ENCODE data around the gene RBM33. TPM values are rescaled to one million over a fixed set of nuclear protein-coding genes. Genes with fewer than 3 reads are reported as not detected.

RBM33 gene
- total and polyA plus RNA-seq, 3 experiments from 2014 or later: 68.5 to 71.6 (median 68.7) TPM

GRCh38 chr7:155818820-155819168 is 174.3 kb downstream of the RBM33 start:
- peaks cover 5% of the 10 kb centered on the region for H3K27me3 ChIP-seq (ENCODE audit: insufficient read depth, low read length, poor library complexity, severe bottlenecking)

GRCh38 chr7:155819186-155819585 is 174.7 kb downstream of the RBM33 start:
- Histone ChIP-seq H3K36me3 (ENCODE audit: insufficient read depth, low read length) (no peaks in the 10 kb centered on the region), H3K4me1 (ENCODE audit: insufficient read depth, low read length) (no peaks in the 10 kb centered on the region), H3K9me3 (ENCODE audit: low read length) (no peaks in the 10 kb centered on the region), H3K4me3 (ENCODE audit: low read length) (no peak overlapping the region), H3K27me3 (ENCODE audit: insufficient read depth, low read length, poor library complexity, severe bottlenecking) (peaks cover 5% of the 10 kb centered on the region), H3K27ac (ENCODE audit: low read depth, low read length) (no peak overlapping the region)
- Mint-ChIP-seq H3K9me3 (no peaks in the 10 kb centered on the region), H3K4me1 (peaks cover 0 to 5% (median 4%) of the 10 kb centered on the region in 3 donors), H3K36me3 (no peaks in the 10 kb centered on the region), H3K27ac (no peak overlapping the region), H3K27me3 (peaks cover 9 to 46% of the 10 kb centered on the region in 2 donors), H3K4me3 (no peak overlapping the region)
- POLR2A ChIA-PET: no interaction called here
- DNase-seq: no peak
- CTCF ChIA-PET: no interaction called here

More at GRCh38 chr7:155818820-155819168, 174.3 kb downstream of the RBM33 start:
- peaks cover 0 to 5% (median 4%) of the 10 kb centered on the region in 3 donors for H3K4me1 Mint-ChIP-seq
- no peaks in the 10 kb centered on the region for H3K4me1 ChIP-seq (ENCODE audit: insufficient read depth, low read length)
- no peaks in the 10 kb centered on the region for H3K36me3 ChIP-seq (ENCODE audit: insufficient read depth, low read length)
- peaks cover 12 to 50% of the 10 kb centered on the region in 2 donors for H3K27me3 Mint-ChIP-seq
- POLR2A ChIA-PET: no interaction called here
- no peaks in the 10 kb centered on the region for H3K36me3 Mint-ChIP-seq
- H3K27ac ChIP-seq (ENCODE audit: low read depth, low read length): no peak overlapping the region
- H3K9me3 Mint-ChIP-seq: no peaks in the 10 kb centered on the region
- CTCF ChIA-PET: no interaction called here
- H3K4me3 ChIP-seq (ENCODE audit: low read length): no peak overlapping the region
- no peaks in the 10 kb centered on the region for H3K9me3 ChIP-seq (ENCODE audit: low read length)
- no peak overlapping the region for H3K4me3 Mint-ChIP-seq
- no peak overlapping the region for H3K27ac Mint-ChIP-seq
- no peak for DNase-seq

GRCh38 chr7:155820246-155820645 is 175.8 kb downstream of the RBM33 start:
- Mint-ChIP-seq H3K27me3 (peaks cover 8 to 46% of the 10 kb centered on the region in 2 donors), H3K4me3 (no peak overlapping the region), H3K4me1 (peaks cover 0 to 5% (median 4%) of the 10 kb centered on the region in 3 donors), H3K9me3 (no peaks in the 10 kb centered on the region), H3K27ac (no peak overlapping the region), H3K36me3 (no peaks in the 10 kb centered on the region)
- ChIA-PET CTCF (no interaction called here), POLR2A (no interaction called here)
- DNase-seq: no peak
- H3K27me3 ChIP-seq (ENCODE audit: insufficient read depth, low read length, poor library complexity, severe bottlenecking): peaks cover 5% of the 10 kb centered on the region
- H3K4me1 ChIP-seq (ENCODE audit: insufficient read depth, low read length): no peaks in the 10 kb centered on the region
- H3K9me3 ChIP-seq (ENCODE audit: low read length): no peaks in the 10 kb centered on the region
- H3K4me3 ChIP-seq (ENCODE audit: low read length): no peak overlapping the region
- no peak overlapping the region for H3K27ac ChIP-seq (ENCODE audit: low read depth, low read length)
- H3K36me3 ChIP-seq (ENCODE audit: insufficient read depth, low read length): no peaks in the 10 kb centered on the region

DNA sequence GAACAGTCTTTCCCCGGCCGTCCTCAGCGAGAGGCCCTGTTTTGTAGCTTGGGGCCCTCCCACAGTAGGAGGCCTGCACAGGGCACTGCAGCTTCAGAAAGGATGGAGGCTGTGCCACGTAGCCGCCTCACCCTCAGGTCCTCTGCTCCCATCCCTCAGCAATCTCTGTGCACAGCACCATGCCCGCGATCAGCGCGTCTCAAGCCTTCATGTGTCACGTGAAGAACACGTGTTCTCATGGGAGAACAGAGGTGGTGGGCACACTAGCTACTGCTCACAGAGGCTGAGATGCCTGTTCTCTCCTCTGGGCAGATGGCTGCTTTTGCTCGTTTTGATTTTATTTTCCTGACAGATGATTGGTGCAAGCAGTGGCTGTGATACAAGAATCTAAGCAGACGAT is 176.3 kb downstream of the RBM33 start:
- no peaks in the 10 kb centered on the region for H3K4me1 Mint-ChIP-seq
- CTCF ChIA-PET: no interaction called here
- H3K27me3 Mint-ChIP-seq: peaks cover 2 to 44% of the 10 kb centered on the region in 2 donors
- DNase-seq: no peak
- H3K9me3 ChIP-seq (ENCODE audit: low read length): no peaks in the 10 kb centered on the region
- no peak overlapping the region for H3K27ac ChIP-seq (ENCODE audit: low read depth, low read length)
- H3K36me3 Mint-ChIP-seq: no peaks in the 10 kb centered on the region
- no peak overlapping the region for H3K4me3 Mint-ChIP-seq
- no peak overlapping the region for H3K4me3 ChIP-seq (ENCODE audit: low read length)
- peaks cover under 1% of the 10 kb centered on the region for H3K27me3 ChIP-seq (ENCODE audit: insufficient read depth, low read length, poor library complexity, severe bottlenecking)
- no peak overlapping the region for H3K27ac Mint-ChIP-seq
- POLR2A ChIA-PET: no interaction called here
- H3K9me3 Mint-ChIP-seq: no peaks in the 10 kb centered on the region
- H3K36me3 ChIP-seq (ENCODE audit: insufficient read depth, low read length): no peaks in the 10 kb centered on the region
- no peaks in the 10 kb centered on the region for H3K4me1 ChIP-seq (ENCODE audit: insufficient read depth, low read length)

- Mint-ChIP-seq H3K9me3 (no peaks in the 10 kb centered on the region), H3K27me3 (peaks cover 5 to 44% of the 10 kb centered on the region in 2 donors), H3K4me1 (no peaks in the 10 kb centered on the region), H3K36me3 (no peaks in the 10 kb centered on the region), H3K4me3 (no peak overlapping the region), H3K27ac (no peak overlapping the region)
- POLR2A ChIA-PET: no interaction called here
- Histone ChIP-seq H3K9me3 (ENCODE audit: low read length) (no peaks in the 10 kb centered on the region), H3K27ac (ENCODE audit: low read depth, low read length) (no peak overlapping the region), H3K36me3 (ENCODE audit: insufficient read depth, low read length) (no peaks in the 10 kb centered on the region), H3K27me3 (ENCODE audit: insufficient read depth, low read length, poor library complexity, severe bottlenecking) (no peaks in the 10 kb centered on the region), H3K4me1 (ENCODE audit: insufficient read depth, low read length) (no peaks in the 10 kb centered on the region), H3K4me3 (ENCODE audit: low read length) (no peak overlapping the region)
- CTCF ChIA-PET: no interaction called here
- no peak for DNase-seq
These were observed 177.4 kb downstream of the RBM33 start for GRCh38 chr7:155821851-155822250.

- Mint-ChIP-seq H3K4me3 (no peak overlapping the region), H3K27me3 (peaks cover 8 to 45% of the 10 kb centered on the region in 2 donors), H3K4me1 (no peaks in the 10 kb centered on the region), H3K36me3 (no peaks in the 10 kb centered on the region), H3K27ac (no peak overlapping the region), H3K9me3 (no peaks in the 10 kb centered on the region)
- ChIA-PET CTCF (no interaction called here), POLR2A (no interaction called here)
- no peaks in the 10 kb centered on the region for H3K36me3 ChIP-seq (ENCODE audit: insufficient read depth, low read length)
- H3K27ac ChIP-seq (ENCODE audit: low read depth, low read length): no peak overlapping the region
- no peaks in the 10 kb centered on the region for H3K27me3 ChIP-seq (ENCODE audit: insufficient read depth, low read length, poor library complexity, severe bottlenecking)
- H3K4me3 ChIP-seq (ENCODE audit: low read length): no peak overlapping the region
- H3K4me1 ChIP-seq (ENCODE audit: insufficient read depth, low read length): no peaks in the 10 kb centered on the region
- no peaks in the 10 kb centered on the region for H3K9me3 ChIP-seq (ENCODE audit: low read length)
- no peak for DNase-seq
These were observed 179.9 kb downstream of the RBM33 start for GRCh38 chr7:155824227-155824886.

- Mint-ChIP-seq H3K4me1 (no peaks in the 10 kb centered on the region), H3K36me3 (no peaks in the 10 kb centered on the region), H3K27ac (no peak overlapping the region), H3K9me3 (no peaks in the 10 kb centered on the region), H3K4me3 (no peak overlapping the region), H3K27me3 (peaks cover 8 to 44% of the 10 kb centered on the region in 2 donors)
- POLR2A ChIA-PET: no interaction called here
- H3K27me3 ChIP-seq (ENCODE audit: insufficient read depth, low read length, poor library complexity, severe bottlenecking): no peaks in the 10 kb centered on the region
- no peak for DNase-seq
- no peaks in the 10 kb centered on the region for H3K9me3 ChIP-seq (ENCODE audit: low read length)
- no peaks in the 10 kb centered on the region for H3K4me1 ChIP-seq (ENCODE audit: insufficient read depth, low read length)
- H3K36me3 ChIP-seq (ENCODE audit: insufficient read depth, low read length): no peaks in the 10 kb centered on the region
- H3K27ac ChIP-seq (ENCODE audit: low read depth, low read length): no peak overlapping the region
- H3K4me3 ChIP-seq (ENCODE audit: low read length): no peak overlapping the region
- CTCF ChIA-PET: no interaction called here
These were observed 180.9 kb downstream of the RBM33 start for GRCh38 chr7:155825336-155825735.

DNA sequence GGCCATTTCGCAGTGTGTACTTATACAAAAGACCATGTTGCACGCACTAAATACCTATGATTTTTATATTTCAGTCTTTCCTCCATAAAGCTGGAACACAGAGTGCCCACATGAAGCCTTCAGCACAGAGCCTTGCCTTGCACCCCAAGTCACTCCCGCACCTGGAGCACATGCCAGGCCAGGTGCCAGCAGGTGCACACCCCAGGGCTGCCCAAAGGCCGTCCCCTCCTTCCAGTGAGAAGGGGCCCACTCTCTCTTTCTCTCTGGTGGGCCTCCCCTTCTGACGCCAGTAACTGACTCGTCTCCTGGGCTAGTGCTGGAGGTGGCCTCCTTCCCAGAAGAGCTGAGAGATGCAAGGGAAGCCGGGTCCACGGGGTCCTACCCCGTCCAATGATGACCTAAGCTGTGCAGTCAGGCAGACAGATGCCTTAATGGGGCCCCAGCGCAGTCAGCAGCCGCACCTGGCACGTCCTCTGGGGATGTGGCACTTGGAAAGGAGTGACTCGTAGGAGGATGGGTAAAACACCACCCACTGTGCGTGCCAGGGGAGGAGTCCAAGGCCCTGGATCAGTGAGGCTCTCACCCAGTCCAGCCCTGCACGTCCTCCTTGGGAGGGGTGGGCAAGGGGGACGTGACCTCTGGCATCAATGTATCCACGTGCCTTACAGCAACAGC is 185.5 kb downstream of the RBM33 start:
- Histone ChIP-seq H3K9me3 (ENCODE audit: low read length) (no peaks in the 10 kb centered on the region), H3K27me3 (ENCODE audit: insufficient read depth, low read length, poor library complexity, severe bottlenecking) (no peaks in the 10 kb centered on the region), H3K36me3 (ENCODE audit: insufficient read depth, low read length) (no peaks in the 10 kb centered on the region), H3K27ac (ENCODE audit: low read depth, low read length) (no peak overlapping the region), H3K4me1 (ENCODE audit: insufficient read depth, low read length) (no peaks in the 10 kb centered on the region), H3K4me3 (ENCODE audit: low read length) (no peak overlapping the region)
- Mint-ChIP-seq H3K36me3 (no peaks in the 10 kb centered on the region), H3K4me3 (no peak overlapping the region), H3K27ac (no peak overlapping the region), H3K9me3 (no peaks in the 10 kb centered on the region), H3K27me3 (peaks cover 10 to 18% of the 10 kb centered on the region in 2 donors), H3K4me1 (no peaks in the 10 kb centered on the region)
- ChIA-PET CTCF (no interaction called here), POLR2A (no interaction called here)
- no peak for DNase-seq

Data from CD8-positive, alpha-beta memory T cell (primary cell).